Measurements from ENCODE around the gene GLCCI1. TPM values are rescaled to one million over a fixed set of nuclear protein-coding genes. Genes with fewer than 3 reads are reported as not detected.

Gene GLCCI1
- total and polyA plus RNA-seq, 4 donors, result 1.4 to 5.9 (median 4.3) TPM

GRCh38 chr7:7922684-7923385 lies 45.8 kb upstream of the GLCCI1 start:
- no peak overlapping the region for H3K27ac ChIP-seq (ENCODE audit: low read depth in 1 of 2, low read length in 2 of 2)
- H3K4me3 ChIP-seq (ENCODE audit: low read depth in 1 of 3, low read length in 3 of 3), result no peak overlapping the region
- H3K9ac ChIP-seq (ENCODE audit: low read depth in 1 of 2, low read length in 2 of 2), result no peak overlapping the region
- TF ChIP-seq NR2F2 (IDR thresholded peaks at IDR 0.05), result no peak
- no peak for TF ChIP-seq GABPA (IDR thresholded peaks at IDR 0.05 in 1 of 2, conservative IDR thresholded peaks at IDR 0.05 in 1 of 2)
- TF ChIP-seq ATF3 (IDR thresholded peaks at IDR 0.05), result no peak
- TF ChIP-seq YY1 (IDR thresholded peaks at IDR 0.05), result no peak
- TF ChIP-seq RXRA (IDR thresholded peaks at IDR 0.05), result no peak
- no peak for TF ChIP-seq HNF4G (IDR thresholded peaks at IDR 0.05)
- TF ChIP-seq TAF1 (conservative IDR thresholded peaks at IDR 0.05), result no peak
- no peak for TF ChIP-seq FOXA1 (IDR thresholded peaks at IDR 0.05)
- TF ChIP-seq CTCF (IDR thresholded peaks at IDR 0.05; ENCODE audit: low read depth, low read length, missing input control), result no peak
- TF ChIP-seq JUND (IDR thresholded peaks at IDR 0.05), result no peak
- TF ChIP-seq FOXA2 (IDR thresholded peaks at IDR 0.05), result no peak
- no peak for TF ChIP-seq HNF4A (conservative IDR thresholded peaks at IDR 0.05)
- no peak for DNase-seq (ENCODE audit: low spot score)
- no peaks in the 10 kb centered on the region for H3K27me3 ChIP-seq (ENCODE audit: control insufficient read depth in 4 of 4, insufficient read depth in 4 of 4, low read length in 3 of 4)
- H3K36me3 ChIP-seq (ENCODE audit: control insufficient read depth in 4 of 4, insufficient read depth in 3 of 4, low read depth in 1 of 4, low read length in 3 of 4), result no peaks in the 10 kb centered on the region
- 47% methylated on average over 7 of the region's 7 CpGs for WGBS
- peaks cover 0 to 28% (median 23%) of the 10 kb centered on the region in 4 donors for H3K4me1 ChIP-seq (ENCODE audit: control insufficient read depth in 4 of 4, insufficient read depth in 4 of 4, low read length in 3 of 4)
- H3K9me3 ChIP-seq (ENCODE audit: control insufficient read depth in 4 of 4, low read length in 3 of 4), result no peaks in the 10 kb centered on the region

GRCh38 chr7:7923818-7924217 lies 44.8 kb upstream of the GLCCI1 start:
- Histone ChIP-seq H3K36me3 (ENCODE audit: control insufficient read depth in 4 of 4, insufficient read depth in 3 of 4, low read depth in 1 of 4, low read length in 3 of 4) (no peaks in the 10 kb centered on the region), H3K27ac (ENCODE audit: low read depth in 1 of 2, low read length in 2 of 2) (no peak overlapping the region), H3K9me3 (ENCODE audit: control insufficient read depth in 4 of 4, low read length in 3 of 4) (no peaks in the 10 kb centered on the region), H3K4me1 (ENCODE audit: control insufficient read depth in 4 of 4, insufficient read depth in 4 of 4, low read length in 3 of 4) (peaks cover 0 to 28% (median 23%) of the 10 kb centered on the region in 4 donors), H3K4me3 (ENCODE audit: low read depth in 1 of 3, low read length in 3 of 3) (no peak overlapping the region), H3K27me3 (ENCODE audit: control insufficient read depth in 4 of 4, insufficient read depth in 4 of 4, low read length in 3 of 4) (no peaks in the 10 kb centered on the region), H3K9ac (ENCODE audit: low read depth in 1 of 2, low read length in 2 of 2) (no peak overlapping the region)
- 69% methylated on average over 1 of the region's 1 CpG for WGBS
- TF ChIP-seq SP1 (IDR thresholded peaks at IDR 0.05), result no peak
- no peak for TF ChIP-seq REST (IDR thresholded peaks at IDR 0.05)
- no peak for TF ChIP-seq TAF1 (conservative IDR thresholded peaks at IDR 0.05)
- no peak for TF ChIP-seq GABPA (IDR thresholded peaks at IDR 0.05 in 1 of 2, conservative IDR thresholded peaks at IDR 0.05 in 1 of 2)
- no peak for TF ChIP-seq HNF4A (conservative IDR thresholded peaks at IDR 0.05)
- no peak for TF ChIP-seq FOXA1 (IDR thresholded peaks at IDR 0.05)
- TF ChIP-seq NR2F2 (IDR thresholded peaks at IDR 0.05), result no peak
- TF ChIP-seq ATF3 (IDR thresholded peaks at IDR 0.05), result no peak
- TF ChIP-seq JUND (IDR thresholded peaks at IDR 0.05), result no peak
- TF ChIP-seq FOXA2 (IDR thresholded peaks at IDR 0.05), result no peak
- no peak for TF ChIP-seq MAX (IDR thresholded peaks at IDR 0.05)
- no peak for TF ChIP-seq RXRA (IDR thresholded peaks at IDR 0.05)
- DNase-seq (ENCODE audit: low spot score), result no peak

All from liver (tissue), 9 donors.